OCI-LY3 (cell line): ENCODE data around the gene ARMC8.

Source experiments
- CTCF ChIP-seq: fragments of 200-600, 300-600 bp; sonication (generic); IDR thresholded peaks from 2 replicates; pipeline ENCODE4 v1.5.1; 2014; ENCODE audit warnings: antibody characterized with exemption, low read length, low read depth
- EZH2phosphoT487 ChIP-seq: fragments of 200-600 bp; shearing (Covaris generic); IDR thresholded peaks from 2 replicates; pipeline ENCODE4 v1.6.1; 2018; ENCODE audit warnings: antibody characterized with exemption, mixed run types, low read depth

GRCh38 chr3:138253609-138254008 is 66.5 kb downstream of the ARMC8 start:
- TF ChIP-seq CTCF, result no peak
- no peak for TF ChIP-seq EZH2phosphoT487
